Heart left ventricle (tissue), 16 donors: ENCODE measurements around the gene MTREX. TPM values are rescaled to one million over a fixed set of nuclear protein-coding genes. Genes with fewer than 3 reads are reported as not detected.

Experiments used
- ATAC-seq, 4 donors: fragments of 200-7000 bp; cut with Tn5 transposase; one replicate each; pipeline ENCODE4 v1.9.1; 2020 to 2022; ENCODE audit warnings: moderate library complexity in 4 of 4, mild to moderate bottlenecking in 3 of 4, moderate number of reproducible peaks in 1 of 4
- DNase-seq, 5 donors: peaks; one replicate each; pipeline ENCODE4 v3.0.0-alpha.2; 2020
- H3K27ac ChIP-seq, 12 donors: fragments of 200-600 bp; sonication (generic) in 4 of 12; one replicate each; pipeline versions ENCODE4 v1.5.0 to v1.8.0; 2016 to 2022; ENCODE audit warnings: mild to moderate bottlenecking in 2 of 12
- H3K27me3 ChIP-seq, 9 donors: fragments of 200-600 bp; sonication (generic) in 2 of 9; one replicate each; pipeline versions ENCODE4 v1.5.1 to v1.8.0; 2016 to 2022; ENCODE audit warnings: mild to moderate bottlenecking in 3 of 9
- H3K36me3 ChIP-seq, 9 donors: fragments of 200-600 bp; sonication (generic) in 2 of 9; one replicate each; pipeline versions ENCODE4 v1.5.0 to v1.8.0; 2018 to 2022; ENCODE audit warnings: mild to moderate bottlenecking in 2 of 9
- H3K4me1 ChIP-seq, 12 donors: fragments of 200-600 bp; sonication (generic) in 4 of 12; one replicate each; pipeline versions ENCODE4 v1.5.0 to v1.8.0; 2016 to 2022; ENCODE audit warnings: mild to moderate bottlenecking in 3 of 12
- H3K4me3 ChIP-seq, 12 donors: fragments of 200-600 bp; sonication (generic) in 4 of 12; one replicate each; pipeline versions ENCODE4 v1.5.0 to v1.8.0; 2017 to 2022; ENCODE audit warnings: mild to moderate bottlenecking in 9 of 12, moderate library complexity in 4 of 12
- H3K9me3 ChIP-seq, 12 donors: fragments of 200-600 bp; sonication (generic) in 4 of 12; one replicate each; pipeline versions ENCODE4 v1.5.0 to v1.8.0; 2016 to 2022; ENCODE audit warnings: mild to moderate bottlenecking in 1 of 12
- CTCF ChIP-seq, 12 donors: fragments of 200-600 bp; sonication (generic) in 4 of 12; IDR thresholded peaks; one replicate each; pipeline versions ENCODE4 v1.5.0 to v1.8.0; 2018 to 2022; ENCODE audit warnings: antibody characterized with exemption in 12 of 12, mild to moderate bottlenecking in 5 of 12
- POLR2A ChIP-seq, 2 donors: fragments of 450-650 bp; IDR thresholded peaks; one replicate each; pipeline ENCODE4 v1.6.1; 2017; ENCODE audit warnings: antibody characterized with exemption in 2 of 2, mild to moderate bottlenecking in 2 of 2, moderate library complexity in 2 of 2
- WGBS, 4 donors: extraction: QIAGEN DNeasy Blood & Tissue Kit in 2 of 4; methylation state at CpG; one replicate each; pipeline versions ENCODE4 v1.1.5 to v1.1.7; 2013 to 2018; 5-methylcytosine and 5-hydroxymethylcytosine counted together
- intact Hi-C, 10 donors: fragments of 100-400 bp; cut with DNase I; formaldehyde crosslinking; loops; one replicate each; pipeline versions ENCODE4 v1.11.1 to v1.14.2; 2022
- polyA plus RNA-seq, 2 donors: library from polyadenylated mRNA; stranded (reverse); fragments of 200-250 nt; gene quantifications; one replicate each; pipeline ENCODE4 v1.2.3, GENCODE V29; 2013
- total RNA-seq, 9 donors: library from RNA; depleted of rRNA in 2 of 9; stranded (reverse); fragments of >200 nt in 2 of 9; fragmentation: NEBNext Ultra II Directional in 3 of 9; extraction: Animal tissue kit (Norgen Biotek cat#: 25700) in 3 of 9; gene quantifications; one replicate each; pipeline versions ENCODE4 v1.1.0 to v1.2.4, GENCODE V29; 2016 to 2023
- donor health status: ischemic (EF 13 %, LVEDD 7.1; RV severe dilation, severe dysfunction).
- donor health status: healthy with polysubstance abuse.
- donor health status: DM: no; HTN: yes; CAD: no.
- donor health status: DM: no; HTN: no; CAD: no.
- donor health status: ischemic (EF 25% LVEDD 6.9; RV normal size, moderate dysfunction).
- donor health status: ischemic (EF 25% LVEDD 5.7; RV mildly dilated, moderate dysfunction).
- donor health status: healthy.
- donor health status: DM: yes; HTN: yes; CAD: no.
- donor health status: ischemic (EF 35%, LVEDD 5.7; RV mildly dilated, moderate dysfunction).
- donor health status: nonischemic (EF 11% LVEDD 7.7; RV severe dilation, severe dysfunction).
- donor health status: DM: yes; HTN: yes; CAD: no.
- donor health status: PGD.
- donor health status: ischemic (EF 29% LVEDD 5.4; RV normal size, mild dysfunction).
- donor health status: nonischemic (EF 23%, LVEDD 6.1; RV moderate dilation, normal function).

Gene MTREX
- total and polyA plus RNA-seq, 11 donors, result 18.4 to 68.8 (median 57.3) TPM

- 71 to 81% (median 76%) methylated on average over 2 of the region's 2 CpGs for WGBS, 4 donors
- DNase-seq (no peak), ATAC-seq (peak in 3 of 4 donors; percentile 3 to 13 (median 10))
- no peaks in the 10 kb centered on the region for H3K27me3 ChIP-seq
- peaks cover 0 to 34% (median 20%) of the 10 kb centered on the region in 9 donors for H3K36me3 ChIP-seq
- no peak overlapping the region for H3K4me3 ChIP-seq
- peaks cover 2 to 64% (median 47%) of the 10 kb centered on the region in 12 donors for H3K4me1 ChIP-seq
- H3K9me3 ChIP-seq, result no peaks in the 10 kb centered on the region
- TF ChIP-seq POLR2A (IDR thresholded peaks at IDR 0.05) (no peak), CTCF (IDR thresholded peaks at IDR 0.05) (no peak)
- intact Hi-C loops, result loop anchor here in 4 of 10 donors (2.0 to 10.0 kb wide), 4 partner anchors 94 to 414 kb away; partner anchors contain the start of genes PLPP1 (in 4 of the 4) and IL31RA (in 1 of the 4)
- peak overlapping the region; percentile 45 to 89 (median 82) for H3K27ac ChIP-seq
Observed at GRCh38 chr5:55437859-55438206, 130.0 kb downstream of the MTREX start.

GRCh38 chr5:55438998-55439397 lies 131.2 kb downstream of the MTREX start:
- intact Hi-C loops, result loop anchor here in 4 of 10 donors (2.0 to 10.0 kb wide), 4 partner anchors 93 to 413 kb away; partner anchors contain the start of genes PLPP1 (in 4 of the 4) and IL31RA (in 1 of the 4)
- TF ChIP-seq POLR2A (IDR thresholded peaks at IDR 0.05) (no peak), CTCF (IDR thresholded peaks at IDR 0.05) (no peak)
- 78 to 91% (median 82%) methylated on average over 4 of the region's 4 CpGs for WGBS, 4 donors
- Histone ChIP-seq H3K36me3 (peaks cover 0 to 31% (median 16%) of the 10 kb centered on the region in 9 donors), H3K4me1 (peaks cover 2 to 65% (median 48%) of the 10 kb centered on the region in 12 donors), H3K9me3 (no peaks in the 10 kb centered on the region), H3K4me3 (no peak overlapping the region), H3K27ac (peak overlapping the region; percentile 45 to 89 (median 82)), H3K27me3 (no peaks in the 10 kb centered on the region)
- peak in 3 of 4 donors; percentile 22 to 41 (median 28) for ATAC-seq
- no peak for DNase-seq

GRCh38 chr5:55440188-55440646 lies 132.4 kb downstream of the MTREX start:
- H3K4me3 ChIP-seq, result no peak overlapping the region
- DNase-seq (no peak), ATAC-seq (peak in 3 of 4 donors; percentile 56 to 67 (median 58))
- intact Hi-C loops, result loop anchor here in 1 of 10 donors (5.0 kb wide), 1 partner anchor 92 kb away; the partner anchor contains the start of gene PLPP1
- peaks cover 0 to 28% (median 14%) of the 10 kb centered on the region in 9 donors for H3K36me3 ChIP-seq
- H3K27ac ChIP-seq, result peak overlapping the region in 11 of 12 donors; percentile 47 to 89 (median 83)
- WGBS, 4 donors, result 42 to 56% (median 51%) methylated on average over 6 of the region's 6 CpGs
- no peaks in the 10 kb centered on the region for H3K9me3 ChIP-seq
- H3K27me3 ChIP-seq, result no peaks in the 10 kb centered on the region
- TF ChIP-seq CTCF (IDR thresholded peaks at IDR 0.05), result no peak
- TF ChIP-seq POLR2A (IDR thresholded peaks at IDR 0.05), result no peak
- H3K4me1 ChIP-seq, result peaks cover 2 to 67% (median 49%) of the 10 kb centered on the region in 12 donors

- Histone ChIP-seq H3K4me3 (no peak overlapping the region), H3K9me3 (no peaks in the 10 kb centered on the region), H3K36me3 (peaks cover 0 to 25% (median 10%) of the 10 kb centered on the region in 9 donors), H3K27me3 (no peaks in the 10 kb centered on the region), H3K4me1 (peaks cover 2 to 76% (median 50%) of the 10 kb centered on the region in 12 donors), H3K27ac (peak overlapping the region in 11 of 12 donors; percentile 47 to 89 (median 83))
- TF ChIP-seq POLR2A (IDR thresholded peaks at IDR 0.05) (no peak), CTCF (IDR thresholded peaks at IDR 0.05) (no peak)
- DNase-seq (no peak), ATAC-seq (peak in 3 of 4 donors; percentile 41 to 64 (median 51))
- intact Hi-C loops, result loop anchor here in 1 of 10 donors (5.0 kb wide), 1 partner anchor 91 kb away; the partner anchor contains the start of gene PLPP1
- WGBS, 4 donors, result 53 to 59% (median 59%) methylated on average over 3 of the region's 3 CpGs
Observed at GRCh38 chr5:55441107-55441771, 133.4 kb downstream of the MTREX start.
